ENCODE results near the gene FOXP3. TPM values are rescaled to one million over a fixed set of nuclear protein-coding genes. Genes with fewer than 3 reads are reported as not detected.

FOXP3 gene
- total and polyA plus RNA-seq, 2 of the 8 experiments (the other 6 are each of a cell fraction or from before 2014, with no cell fraction given): 0.37 to 0.54 TPM

GRCh38 chrX:49284212-49284611 is 19.7 kb upstream of the FOXP3 start:
- no peak overlapping the region for H2BK12ac ChIP-seq (ENCODE audit: low read depth, low read length)
- no peaks in the 10 kb centered on the region for H3K79me2 ChIP-seq (ENCODE audit: control insufficient read depth in 1 of 2, insufficient read depth in 2 of 2, low read length in 2 of 2)
- H3K23me2 ChIP-seq (ENCODE audit: low read depth, low read length): no peaks in the 10 kb centered on the region
- H2AFZ ChIP-seq (ENCODE audit: low read length): no peak overlapping the region
- H4K8ac ChIP-seq (ENCODE audit: extremely low read depth, insufficient read depth, low read length): no peak overlapping the region
- H3K9me3 ChIP-seq (ENCODE audit: insufficient read depth in 2 of 2, low read depth in 1 of 2, low read length in 1 of 2): no peaks in the 10 kb centered on the region
- H3K9ac ChIP-seq (replicated peaks in 1 of 4; ENCODE audit: extremely low read depth in 1 of 4, low read depth in 3 of 4, low read length in 3 of 4): no peak overlapping the region
- no peaks in the 10 kb centered on the region for H3K36me3 ChIP-seq (ENCODE audit: control insufficient read depth in 2 of 4, insufficient read depth in 4 of 4, low read length in 3 of 4)
- H3K18ac ChIP-seq (ENCODE audit: extremely low read depth, low read length): no peak overlapping the region
- 59% methylated on average over 2 of the region's 3 CpGs; no CpG with 5 or more reads in 1 of the 2 experiments for WGBS, 2 experiments (ENCODE audit: extremely low coverage in 1 of 2, insufficient coverage in 1 of 2, insufficient read length in 1 of 2, insufficient replicate concordance in 2 of 2, low coverage in 1 of 2, low lambda C conversion rate in 2 of 2, missing lambda C conversion rate in 1 of 2)
- no peaks in the 10 kb centered on the region for H3K27me3 ChIP-seq (replicated peaks in 1 of 4; ENCODE audit: control insufficient read depth in 3 of 4, extremely low read depth in 1 of 4, insufficient read depth in 3 of 4, low read length in 3 of 4)
- H3K4ac ChIP-seq (replicated peaks; ENCODE audit: insufficient read length, low read depth, low read length): no peak overlapping the region
- CTCF ChIA-PET (ENCODE audit: partially characterized antibody): interaction anchor here (0.7 kb wide), 1 partner anchor 128 kb away, joined by 3 read pairs; no protein-coding TSS in a partner anchor
- H4K20me1 ChIP-seq (replicated peaks in 1 of 2; ENCODE audit: control insufficient read depth in 1 of 2, insufficient read depth in 2 of 2, low read length in 2 of 2): no peaks in the 10 kb centered on the region
- FAIRE-seq (no peak), DNase-seq (ENCODE audit: low read depth in 1 of 2, low spot score in 2 of 2) (no peak)
- H3K14ac ChIP-seq (ENCODE audit: insufficient read length): no peak overlapping the region
- no peaks in the 10 kb centered on the region for H3K79me1 ChIP-seq (ENCODE audit: low read depth, low read length)
- no peak overlapping the region for H2BK5ac ChIP-seq (ENCODE audit: low read depth, low read length)
- H3K4me3 ChIP-seq (ENCODE audit: extremely low read depth in 1 of 4, insufficient read depth in 2 of 4, low read depth in 3 of 4, low read length in 4 of 4): no peak overlapping the region
- H3K56ac ChIP-seq (replicated peaks; ENCODE audit: insufficient read length, low read depth, low read length): no peak overlapping the region
- no peak overlapping the region for H4K91ac ChIP-seq (replicated peaks; ENCODE audit: insufficient read length, low read length)
- H3K4me1 ChIP-seq (replicated peaks in 1 of 4; ENCODE audit: control insufficient read depth in 3 of 4, insufficient read depth in 4 of 4, low read length in 3 of 4): no peaks in the 10 kb centered on the region; a peak in 1 of 7 replicates
- POLR2A ChIA-PET (ENCODE audit: partially characterized antibody): no interaction called here
- H3K27ac ChIP-seq (ENCODE audit: low read depth, low read length): no peak overlapping the region
- no peak overlapping the region for H2BK20ac ChIP-seq (ENCODE audit: low read length)
- H3K4me2 ChIP-seq (ENCODE audit: insufficient read depth in 1 of 2, low read depth in 2 of 2, low read length in 2 of 2): no peak overlapping the region
- no peak overlapping the region for H2BK15ac ChIP-seq (ENCODE audit: low read length)
- no peak overlapping the region for H2BK120ac ChIP-seq (replicated peaks; ENCODE audit: low read depth, low read length)
- H3K23ac ChIP-seq (ENCODE audit: insufficient read length): no peak overlapping the region
- no peak overlapping the region for H4K5ac ChIP-seq (ENCODE audit: insufficient read length, low read depth, low read length)
- H2AK5ac ChIP-seq (ENCODE audit: low read depth, low read length): no peak overlapping the region
- no peak for TF ChIP-seq HDAC2 (IDR thresholded peaks at IDR 0.05; ENCODE audit: borderline replicate concordance in 1 of 2, low read depth in 2 of 2, low read length in 2 of 2)
- TF ChIP-seq CBX5 (IDR thresholded peaks at IDR 0.05; ENCODE audit: low read depth, low read length): no peak
- no peak for TF ChIP-seq EP300 (IDR thresholded peaks at IDR 0.05; ENCODE audit: borderline replicate concordance in 1 of 2, low read depth in 2 of 2, low read length in 2 of 2)
- no peak for TF ChIP-seq SIX5 (IDR thresholded peaks at IDR 0.05; ENCODE audit: low read depth, low read length)
- no peak for TF ChIP-seq TAF7 (optimal IDR thresholded peaks at IDR 0.05; ENCODE audit: borderline replicate concordance, low read depth, low read length)
- no peak for TF ChIP-seq SP4 (IDR thresholded peaks at IDR 0.05; ENCODE audit: low read length)
- TF ChIP-seq CREB1 (IDR thresholded peaks at IDR 0.05): no peak
- no peak for TF ChIP-seq ZNF274 (IDR thresholded peaks at IDR 0.05; ENCODE audit: borderline replicate concordance, extremely low read depth, low read length)

All from H1 (cell line).